ENCODE measurements around the gene HOMEZ.

The HOMEZ gene

GRCh38 chr14:23307687-23308644 is 22.0 kb upstream of the HOMEZ start:
- no peak for DNase-seq (ENCODE audit: low read depth in 2 of 2, low spot score in 1 of 2)

- no peak for DNase-seq (ENCODE audit: low read depth in 2 of 2, low spot score in 1 of 2)
These were observed 21.2 kb upstream of the HOMEZ start for GRCh38 chr14:23307146-23307530.

GRCh38 chr14:23306412-23307145 is 20.6 kb upstream of the HOMEZ start, which contains the start of gene BCL2L2:
BCL2L2 (plus strand) TSS chr14:23306833; CDS start chr14:23307768, 935 bp downstream.
- DNase-seq (ENCODE audit: low read depth in 2 of 2, low spot score in 1 of 2): no peak

GRCh38 chr14:23302290-23303225 is 16.6 kb upstream of the HOMEZ start, which contains the start of gene PPP1R3E:
PPP1R3E (minus strand) TSS chr14:23302859; CDS start chr14:23302576, 283 bp downstream.
- DNase-seq (ENCODE audit: low read depth in 2 of 2, low spot score in 1 of 2): peak; percentile 67 to 80

DNA sequence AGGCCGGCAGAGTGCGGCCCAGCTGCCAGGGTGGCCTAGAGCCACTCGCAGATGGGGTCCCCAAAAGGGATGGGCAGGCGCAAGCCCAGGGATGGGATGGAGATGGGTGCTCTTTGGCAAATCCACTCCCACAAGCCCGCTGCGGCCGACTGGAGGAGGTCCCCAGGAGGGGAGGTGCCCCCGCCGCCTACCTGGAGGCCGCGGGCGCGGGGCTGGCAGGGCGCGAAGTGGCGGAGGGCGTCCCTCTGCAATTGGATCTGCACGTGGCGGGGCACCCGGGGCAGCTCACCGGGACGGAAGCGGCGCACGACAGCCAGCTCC is 16.0 kb upstream of the HOMEZ start:
- DNase-seq (ENCODE audit: low read depth in 2 of 2, low spot score in 1 of 2): no peak

DNA sequence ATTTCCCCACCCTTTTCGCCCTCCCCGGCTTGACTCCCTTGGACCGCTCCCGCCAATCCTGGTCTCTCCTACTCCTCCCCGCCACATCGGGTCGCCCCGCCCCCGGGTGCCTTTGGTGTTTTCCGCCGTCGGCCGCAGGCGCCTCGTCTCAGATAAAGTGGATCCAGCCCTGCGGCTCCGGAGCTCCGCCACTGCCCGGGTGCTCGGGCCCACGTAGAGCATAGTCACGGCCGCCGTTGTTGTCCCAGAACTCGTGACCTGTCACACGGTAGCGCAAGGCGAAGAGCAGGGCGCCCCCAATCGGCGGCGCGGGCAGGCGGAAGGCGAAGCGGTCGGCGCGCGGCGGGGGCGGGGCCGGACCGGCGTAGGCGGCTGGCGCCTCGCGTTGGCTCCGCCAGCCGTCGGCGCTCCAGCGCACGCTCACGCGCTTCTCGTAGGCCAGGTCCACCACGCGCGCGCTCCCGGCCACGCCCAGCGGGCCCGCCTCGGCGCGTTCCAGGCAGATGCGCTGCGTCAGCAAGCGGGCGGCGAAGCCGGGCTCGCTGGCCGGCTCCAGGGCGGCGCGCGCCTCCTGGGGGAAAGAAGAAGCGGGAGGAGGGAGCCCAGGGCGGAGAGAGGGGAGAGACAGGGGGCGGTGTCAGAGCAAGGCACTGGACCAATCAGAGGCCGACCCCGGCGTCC is 15.5 kb upstream of the HOMEZ start:
- DNase-seq (ENCODE audit: low read depth in 2 of 2, low spot score in 1 of 2): peak; percentile 80 to 92

DNA sequence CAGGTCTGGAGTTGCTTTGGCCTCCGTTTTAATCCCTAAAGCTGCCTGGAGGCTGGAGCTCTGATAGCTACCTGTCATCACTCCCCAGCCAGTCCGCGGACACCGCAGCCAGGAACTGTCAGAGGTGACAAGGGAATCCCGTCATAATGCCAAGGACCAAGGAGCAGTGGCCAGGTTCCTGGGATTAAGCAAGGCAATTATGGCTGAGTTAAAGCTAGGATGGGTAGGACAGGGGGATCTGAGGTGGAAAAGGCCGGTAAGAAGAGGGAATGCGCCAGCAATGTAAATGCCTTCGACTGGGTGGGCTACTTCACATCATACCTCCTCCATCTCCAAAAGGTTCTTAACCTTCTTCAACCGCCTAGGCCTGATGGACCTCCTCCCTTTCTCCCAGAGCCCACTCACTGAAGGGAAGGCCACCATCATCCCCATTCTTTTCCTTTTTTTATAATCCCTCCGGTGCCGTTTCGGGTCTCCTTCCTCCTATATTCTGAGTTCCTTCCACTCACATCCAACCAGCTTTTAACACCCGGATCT is 14.8 kb upstream of the HOMEZ start:
- DNase-seq (ENCODE audit: low read depth in 2 of 2, low spot score in 1 of 2): no peak

DNA sequence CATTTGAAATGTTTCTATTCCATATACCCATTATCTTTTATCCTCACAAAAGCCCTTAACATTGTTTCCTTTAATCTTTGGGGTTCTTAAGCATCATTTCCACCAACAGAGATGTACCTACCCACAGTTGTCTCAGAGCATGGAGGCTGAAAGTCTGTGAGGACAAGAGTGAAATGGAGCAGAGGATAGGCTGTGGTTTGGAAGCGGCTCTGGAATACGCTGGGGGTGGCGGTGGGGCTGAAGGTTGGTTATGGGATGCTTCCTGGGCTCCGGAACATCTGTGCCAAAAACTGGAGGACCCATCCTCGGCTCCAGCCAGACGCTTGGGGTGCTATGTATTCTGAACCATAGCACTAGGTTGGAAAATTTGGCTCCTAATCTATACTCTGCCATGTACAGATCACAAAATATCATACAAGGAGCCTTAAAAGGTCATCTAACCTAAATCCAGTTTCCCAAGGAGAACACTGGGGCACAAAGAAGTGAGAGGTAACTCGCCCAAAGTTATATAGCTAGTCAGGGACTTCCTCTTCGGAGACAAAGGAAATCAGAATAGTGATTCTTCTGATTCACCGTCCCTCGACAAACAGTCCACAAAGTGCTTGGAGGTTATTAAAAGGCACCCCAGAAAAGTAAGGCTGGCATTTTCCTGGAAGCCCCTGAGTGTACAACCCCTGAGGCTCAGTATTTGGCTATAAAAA is 14.2 kb upstream of the HOMEZ start:
- DNase-seq (ENCODE audit: low read depth in 2 of 2, low spot score in 1 of 2): no peak

GRCh38 chr14:23299211-23299957 is 13.5 kb upstream of the HOMEZ start:
- no peak for DNase-seq (ENCODE audit: low read depth in 2 of 2, low spot score in 1 of 2)

DNA sequence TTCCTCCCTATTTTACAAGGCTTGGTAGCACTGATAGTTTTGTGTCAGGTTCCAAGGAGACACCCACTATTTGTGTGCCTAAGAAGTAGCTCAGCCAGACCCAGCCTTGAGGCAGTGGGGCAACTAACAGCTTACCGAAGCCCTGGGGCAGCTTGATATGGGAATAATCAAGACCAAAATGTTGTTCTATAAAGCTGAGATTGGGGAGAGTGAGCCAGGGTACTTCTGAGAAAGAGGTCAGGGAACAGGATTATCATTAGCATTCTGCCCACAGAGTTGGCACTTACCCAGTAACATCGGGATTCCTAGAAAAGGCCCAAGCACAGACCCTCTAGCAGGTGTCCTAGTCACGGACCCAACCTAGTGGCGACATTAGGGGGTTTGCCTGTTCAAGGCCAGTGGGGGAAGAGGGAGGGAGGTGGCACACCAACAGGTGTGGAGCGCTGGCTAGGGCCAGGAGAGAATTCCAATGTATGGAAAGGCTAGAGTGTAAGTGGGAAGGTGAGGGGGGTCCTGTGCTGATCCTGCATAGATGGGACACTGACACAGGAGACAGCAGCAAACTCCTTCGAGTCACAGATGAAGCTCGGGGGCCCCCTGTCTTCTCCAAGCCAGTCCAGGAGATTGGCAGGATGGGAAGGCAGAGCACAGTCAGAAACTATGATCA is 11.8 kb upstream of the HOMEZ start:
- no peak for DNase-seq (ENCODE audit: low read depth in 2 of 2, low spot score in 1 of 2)

DNA sequence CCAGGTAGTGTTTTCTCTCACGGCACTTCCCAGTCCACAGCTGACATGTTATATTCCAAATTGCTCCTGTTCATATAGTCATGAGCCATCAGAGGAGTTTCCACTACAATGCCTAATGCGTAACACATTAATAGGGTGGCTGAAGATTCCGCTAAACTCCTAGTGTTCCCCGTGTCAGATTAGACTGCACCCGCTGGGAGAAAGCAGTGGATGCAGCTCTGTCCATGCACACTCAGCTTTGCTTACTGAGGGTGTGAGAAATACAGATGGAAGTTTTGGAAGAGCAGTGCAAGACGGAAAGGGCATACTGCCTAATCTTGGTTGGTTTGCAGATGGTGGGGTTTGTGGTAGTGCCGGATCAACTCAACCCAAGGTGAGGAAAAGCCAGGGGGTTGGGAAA is 11.2 kb upstream of the HOMEZ start:
- DNase-seq (ENCODE audit: low read depth in 2 of 2, low spot score in 1 of 2): no peak

GRCh38 chr14:23296012-23296777 is 10.3 kb upstream of the HOMEZ start:
- no peak for DNase-seq (ENCODE audit: low read depth in 2 of 2, low spot score in 1 of 2)

- no peak for DNase-seq (ENCODE audit: low read depth in 2 of 2, low spot score in 1 of 2)
These were observed 9.0 kb upstream of the HOMEZ start for GRCh38 chr14:23294734-23295561.

GRCh38 chr14:23286902-23287479 is 1.1 kb upstream of the HOMEZ start:
- DNase-seq (ENCODE audit: low read depth in 2 of 2, low spot score in 1 of 2): no peak

GRCh38 chr14:23285530-23286019 is 357 bp downstream of the HOMEZ start:
- no peak for DNase-seq (ENCODE audit: low read depth in 2 of 2, low spot score in 1 of 2)

Measured in stimulated activated CD8-positive, alpha-beta memory T cell treated with anti-CD3 and anti-CD28 coated beads, Interleukin-4, amount 100 ng/mL, for 4 hours (primary cell).